Testis (tissue), 3 donors: ENCODE results near the gene C2orf68. TPM values are rescaled to one million over a fixed set of nuclear protein-coding genes. Genes with fewer than 3 reads are reported as not detected.
"Not testable (repeated sequence)": the region's sequence is repeated elsewhere in the genome, so short reads cannot be mapped to it uniquely, and the experiment has no call there.

Experiments used
- DNase-seq: peaks from one replicate; pipeline ENCODE4 v3.0.0-alpha.2; 2019
- H3K27ac ChIP-seq, 2 donors: fragments of 200-600 bp; sonication (generic); one replicate each; pipeline ENCODE4 v1.5.1; 2019
- H3K27me3 ChIP-seq: fragments of 200-600 bp; sonication (generic); one replicate; pipeline ENCODE4 v1.5.1; 2019
- H3K36me3 ChIP-seq: fragments of 200-600 bp; sonication (generic); one replicate; pipeline ENCODE4 v1.5.1; 2017; ENCODE audit warnings: low read depth; ENCODE audit errors: missing control alignments
- H3K4me1 ChIP-seq: fragments of 200-600 bp; sonication (generic); one replicate; pipeline ENCODE4 v1.5.1; 2019
- H3K4me3 ChIP-seq, 2 donors: fragments of 200-600 bp; sonication (generic); one replicate each; pipeline ENCODE4 v1.5.1; 2017 to 2019
- H3K9me3 ChIP-seq: fragments of 200-600 bp; sonication (generic); one replicate; pipeline ENCODE4 v1.5.1; 2017
- POLR2A ChIP-seq: fragments of 450-650 bp; IDR thresholded peaks from one replicate; pipeline ENCODE4 v1.6.1; 2017; ENCODE audit warnings: antibody characterized with exemption, mild to moderate bottlenecking, moderate library complexity
- WGBS, 2 donors: methylation state at CpG; one replicate each; pipeline ENCODE4 v1.1.5; 2018; 5-methylcytosine and 5-hydroxymethylcytosine counted together
- intact Hi-C: fragments of 100-400 bp; cut with DNase I; formaldehyde crosslinking; loops from one replicate; pipeline ENCODE4 v1.15.1; 2023; ENCODE audit warnings: low total_unique reads
- polyA plus RNA-seq: library from polyadenylated mRNA; stranded (reverse); fragments of 350-450 nt; fragmentation: Illumina TruSeq; extraction: RNeasy Lipid Tissue Mini Kit (QIAGEN cat#74804); gene quantifications from one replicate; pipeline ENCODE4 v1.2.3, GENCODE V29; 2014; ENCODE audit warnings: low read depth, low replicate concordance; ENCODE audit not compliant: insufficient read depth
- total RNA-seq, 2 donors: library from RNA; depleted of rRNA; stranded (reverse); fragments of >200 nt; gene quantifications; one replicate each; pipeline ENCODE4 v1.2.3, GENCODE V29; 2016
- TF ChIP-seq, protein P1 (sequence below), 3 experiments: fragments of 450-650 bp in 2 of 3; fragments of 200-600 bp in 1 of 3; sonication (generic) in 1 of 3; IDR thresholded peaks; one replicate each; pipeline ENCODE4 v1.5.1; 2016 to 2019; ENCODE audit warnings: antibody characterized with exemption in 3 of 3, mild to moderate bottlenecking in 2 of 3, moderate library complexity in 1 of 3

The C2orf68 gene
- total and polyA plus RNA-seq, 3 donors from 2014 or later, result 22.9 to 55.7 (median 37.6) TPM

DNA sequence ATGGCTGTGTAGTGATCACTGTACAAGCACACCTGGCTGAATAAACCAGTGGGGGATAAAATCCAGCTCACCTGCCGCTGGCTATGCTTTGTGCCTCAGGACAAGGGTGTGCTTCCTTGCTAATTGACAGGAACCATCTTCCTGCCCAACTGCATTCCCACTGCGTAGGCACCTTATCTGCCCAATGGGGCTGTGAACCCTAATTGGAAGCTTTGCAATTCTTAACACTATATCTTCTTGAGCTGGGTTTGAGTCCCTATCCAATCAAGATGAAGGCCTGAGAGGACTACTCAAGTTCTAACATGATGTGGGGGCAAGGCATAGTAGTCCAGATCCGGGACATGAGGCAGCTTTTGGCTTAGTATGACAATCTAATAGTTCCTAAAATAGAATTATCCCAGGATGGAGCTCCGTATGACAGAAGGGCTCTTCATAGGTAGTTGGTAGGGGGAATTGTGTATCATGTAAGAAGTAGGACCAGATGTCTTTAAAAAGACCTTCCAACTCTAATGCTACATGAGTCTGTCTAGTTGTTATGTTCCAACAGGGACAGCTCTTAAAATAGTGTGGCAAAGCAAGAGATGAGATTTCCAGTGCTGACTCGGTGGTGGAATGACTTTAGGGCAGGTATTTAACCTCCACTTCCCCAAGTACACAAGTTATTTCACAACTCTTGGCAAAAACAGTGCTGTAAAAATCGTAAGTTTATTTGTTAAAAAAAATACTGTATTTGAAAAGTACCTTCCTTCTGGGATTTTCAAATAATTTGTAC lies 7.1 kb downstream of the C2orf68 start:
- Histone ChIP-seq H3K4me1 (peaks cover 41% of the 10 kb centered on the region), H3K27ac (no peak overlapping the region), H3K36me3 (no peaks in the 10 kb centered on the region), H3K9me3 (no peaks in the 10 kb centered on the region), H3K27me3 (no peaks in the 10 kb centered on the region), H3K4me3 (no peak overlapping the region)
- 62 to 63% methylated on average over 6 of the region's 6 CpGs for WGBS, 2 donors
- TF ChIP-seq POLR2A, result no peak
- TF ChIP-seq, protein P1, sequence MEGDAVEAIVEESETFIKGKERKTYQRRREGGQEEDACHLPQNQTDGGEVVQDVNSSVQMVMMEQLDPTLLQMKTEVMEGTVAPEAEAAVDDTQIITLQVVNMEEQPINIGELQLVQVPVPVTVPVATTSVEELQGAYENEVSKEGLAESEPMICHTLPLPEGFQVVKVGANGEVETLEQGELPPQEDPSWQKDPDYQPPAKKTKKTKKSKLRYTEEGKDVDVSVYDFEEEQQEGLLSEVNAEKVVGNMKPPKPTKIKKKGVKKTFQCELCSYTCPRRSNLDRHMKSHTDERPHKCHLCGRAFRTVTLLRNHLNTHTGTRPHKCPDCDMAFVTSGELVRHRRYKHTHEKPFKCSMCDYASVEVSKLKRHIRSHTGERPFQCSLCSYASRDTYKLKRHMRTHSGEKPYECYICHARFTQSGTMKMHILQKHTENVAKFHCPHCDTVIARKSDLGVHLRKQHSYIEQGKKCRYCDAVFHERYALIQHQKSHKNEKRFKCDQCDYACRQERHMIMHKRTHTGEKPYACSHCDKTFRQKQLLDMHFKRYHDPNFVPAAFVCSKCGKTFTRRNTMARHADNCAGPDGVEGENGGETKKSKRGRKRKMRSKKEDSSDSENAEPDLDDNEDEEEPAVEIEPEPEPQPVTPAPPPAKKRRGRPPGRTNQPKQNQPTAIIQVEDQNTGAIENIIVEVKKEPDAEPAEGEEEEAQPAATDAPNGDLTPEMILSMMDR (IDR thresholded peaks at IDR 0.05), result no peak
- no peak for DNase-seq
- intact Hi-C loops, result loop anchor here (5.0 kb wide), 1 partner anchor 47 kb away; no protein-coding TSS in a partner anchor

DNA sequence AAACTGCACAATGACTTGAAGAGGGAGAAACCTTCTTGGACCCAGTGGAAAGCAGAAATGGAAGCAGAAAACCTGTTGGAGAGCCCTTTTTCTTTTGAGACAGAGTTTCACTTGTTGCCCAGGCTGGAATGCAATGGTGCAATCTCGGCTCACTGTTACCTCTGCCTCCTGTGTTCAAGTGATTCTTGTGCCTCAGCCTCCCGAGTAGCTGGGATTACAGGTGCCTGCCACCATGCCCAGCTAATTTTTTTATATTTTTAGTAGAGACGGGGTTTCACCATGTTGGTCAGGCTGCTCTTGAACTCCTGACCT lies 7.8 kb downstream of the C2orf68 start:
- not testable (repeated sequence) for H3K9me3 ChIP-seq, H3K4me3 ChIP-seq, H3K36me3 ChIP-seq, H3K27me3 ChIP-seq, DNase-seq
- peaks cover 41% of the 10 kb centered on the region for H3K4me1 ChIP-seq
- H3K27ac ChIP-seq, result peak overlapping the region in 1 of 2 donors; percentile 50
- WGBS, 2 donors, result 61 to 72% methylated on average over 3 of the region's 3 CpGs
- intact Hi-C loops, result loop anchor here (5.0 kb wide), 1 partner anchor 47 kb away; no protein-coding TSS in a partner anchor

DNA sequence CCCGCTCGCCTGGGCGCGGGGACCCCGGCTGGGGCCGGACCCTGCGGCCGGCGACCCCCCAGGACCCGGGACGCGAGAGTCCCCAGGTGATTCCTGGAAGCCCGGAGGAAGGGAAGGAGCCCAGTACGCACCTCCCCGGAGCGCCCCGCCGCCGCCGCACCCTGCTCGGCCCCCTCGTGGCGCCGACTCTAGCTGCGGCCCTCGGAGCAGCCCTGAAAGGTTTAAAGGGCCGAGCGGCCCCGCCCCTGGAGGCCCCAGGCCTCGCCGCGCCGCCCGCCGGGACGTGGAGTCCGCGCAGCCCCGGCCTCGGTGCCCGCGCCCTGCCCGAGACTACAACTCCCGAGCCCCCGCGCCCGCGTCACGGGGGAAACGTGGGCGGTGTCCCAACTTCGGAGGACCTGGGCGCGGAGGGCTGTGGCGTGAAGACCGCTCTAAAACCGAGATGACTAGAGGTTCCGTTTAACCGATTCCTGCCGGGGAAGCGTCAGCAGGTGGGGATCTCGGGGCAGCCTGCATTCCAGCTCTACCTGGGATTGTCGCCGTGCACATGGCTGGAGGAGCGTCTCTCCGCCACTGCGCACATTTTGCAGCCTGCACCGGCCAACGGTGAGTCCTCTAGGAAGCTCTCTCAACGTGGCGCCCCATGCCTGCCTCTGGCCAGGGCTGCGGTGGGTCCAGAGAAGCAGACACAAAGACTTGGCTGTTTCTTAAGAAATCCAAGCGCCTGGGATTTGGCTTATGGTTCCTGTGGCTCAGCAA lies 9.2 kb downstream of the C2orf68 start, which contains the start of gene TMEM150A:
Gene TMEM150A, minus strand, starts transcription at position 223 of the 759 bp plus-strand sequence. CDS start 750 bp downstream, outside the sequence.
- TF ChIP-seq, protein P1 (IDR thresholded peaks at IDR 0.05), result peak in 1 of 3 experiments; percentile 21
- TF ChIP-seq POLR2A, result no peak
- Histone ChIP-seq H3K4me3 (peak within 1 kb of the TSS; percentile 77 to 91), H3K27me3 (no peaks in the 10 kb centered on the region), H3K9me3 (no peaks in the 10 kb centered on the region), H3K4me1 (peaks cover 41% of the 10 kb centered on the region), H3K36me3 (no peaks in the 10 kb centered on the region), H3K27ac (peak within 1 kb of the TSS; percentile 72 to 89)
- peak; percentile 95 for DNase-seq
- intact Hi-C loops, result loop anchor here (5.0 kb wide), 1 partner anchor 45 kb away; no protein-coding TSS in a partner anchor
- WGBS, 2 donors, result 0% methylated on average over 7 to 59 of the region's 73 CpGs

DNA sequence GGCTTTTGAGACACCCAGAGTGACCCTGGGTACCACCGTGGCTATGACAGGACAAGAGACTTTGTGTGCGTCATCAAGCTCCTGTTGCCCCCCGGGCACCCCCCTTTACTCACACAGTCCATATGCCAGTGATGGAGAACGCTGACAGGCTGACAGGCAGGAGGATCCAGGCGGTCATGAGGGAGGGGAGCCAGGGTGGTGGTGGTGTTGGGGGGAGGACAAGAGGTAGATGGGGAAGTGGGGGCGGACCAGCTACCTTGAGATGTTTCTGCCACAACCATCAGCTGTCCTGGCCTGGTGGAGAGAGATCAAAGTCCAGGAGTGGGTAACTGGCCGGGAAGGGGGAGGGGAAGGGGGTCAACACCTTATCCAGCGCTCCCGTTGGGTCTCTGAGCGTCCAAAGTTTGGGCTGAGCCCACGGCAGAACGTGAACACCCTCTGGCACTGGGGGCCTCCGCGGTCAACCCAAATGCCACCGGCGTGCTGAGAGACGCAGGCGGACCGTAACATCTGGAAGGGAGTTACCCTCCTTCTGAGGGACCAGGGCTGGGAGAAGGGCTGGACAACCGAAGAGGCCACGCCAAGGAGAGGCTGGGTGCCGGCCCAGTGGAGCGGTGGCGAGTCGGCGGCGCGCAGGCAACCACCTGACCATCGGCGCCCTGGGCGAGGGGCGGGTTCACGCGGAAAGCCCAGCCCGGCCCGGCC lies 9.9 kb downstream of the C2orf68 start:
- 4 to 8% methylated on average over 20 to 27 of the region's 36 CpGs for WGBS, 2 donors
- Histone ChIP-seq H3K9me3 (no peaks in the 10 kb centered on the region), H3K27ac (peak overlapping the region; percentile 72 to 89), H3K4me1 (peaks cover 38% of the 10 kb centered on the region), H3K4me3 (peak overlapping the region; percentile 77 to 91), H3K27me3 (no peaks in the 10 kb centered on the region), H3K36me3 (no peaks in the 10 kb centered on the region)
- TF ChIP-seq POLR2A, result no peak
- TF ChIP-seq, protein P1 (IDR thresholded peaks at IDR 0.05), result no peak
- intact Hi-C loops, result loop anchor here (5.0 kb wide), 1 partner anchor 45 kb away; no protein-coding TSS in a partner anchor
- peak; percentile 78 for DNase-seq
